Activated naive CD8-positive, alpha-beta T cell treated with anti-CD3 and anti-CD28 coated beads, Interleukin-2, amount 50 U/mL, for 24 hours (primary cell): ENCODE measurements around the gene REPS2.
"Not testable (repeated sequence)": the region's sequence is repeated elsewhere in the genome, so short reads cannot be mapped to it uniquely, and the experiment has no call there.

Source experiments
- ATAC-seq: fragments of 150-1000 bp; cut with Tn5 transposase; one replicate; pipeline ENCODE4 v1.10.0; 2021
- DNase-seq: peaks from one replicate; pipeline ENCODE4 v3.0.0; 2021
- H3K27ac Mint-ChIP-seq: one replicate; pipeline ENCODE4 v1.8.0; 2021; ENCODE audit warnings: mild to moderate bottlenecking, mixed read lengths
- H3K27me3 Mint-ChIP-seq: one replicate; pipeline ENCODE4 v1.8.0; 2021; ENCODE audit warnings: mixed read lengths
- H3K36me3 Mint-ChIP-seq: one replicate; pipeline ENCODE4 v1.8.0; 2021; ENCODE audit warnings: low read depth, mixed read lengths
- H3K4me1 Mint-ChIP-seq: one replicate; pipeline ENCODE4 v1.8.0; 2021; ENCODE audit warnings: mixed read lengths
- H3K4me3 Mint-ChIP-seq: one replicate; pipeline ENCODE4 v1.8.0; 2021; ENCODE audit warnings: mild to moderate bottlenecking, moderate library complexity, mixed read lengths
- H3K9me3 Mint-ChIP-seq: one replicate; pipeline ENCODE4 v1.8.0; 2021; ENCODE audit warnings: mixed read lengths

REPS2 gene

GRCh38 chrX:16934185-16934584 lies 12.3 kb upstream of the REPS2 start:
- no peaks in the 10 kb centered on the region for H3K36me3 Mint-ChIP-seq
- H3K27me3 Mint-ChIP-seq = no peaks in the 10 kb centered on the region
- no peak overlapping the region for H3K27ac Mint-ChIP-seq
- ATAC-seq = no peak
- DNase-seq = no peak
- peaks cover 7% of the 10 kb centered on the region for H3K4me1 Mint-ChIP-seq
- no peaks in the 10 kb centered on the region for H3K9me3 Mint-ChIP-seq
- no peak overlapping the region for H3K4me3 Mint-ChIP-seq

GRCh38 chrX:16946971-16947562 lies 609 bp downstream of the REPS2 start:
- Mint-ChIP-seq H3K4me3 (peak overlapping the region; percentile 73), H3K36me3 (no peaks in the 10 kb centered on the region), H3K27ac (no peak overlapping the region), H3K27me3 (peaks cover 4% of the 10 kb centered on the region), H3K4me1 (peaks cover 3% of the 10 kb centered on the region), H3K9me3 (no peaks in the 10 kb centered on the region)
- DNase-seq (peak; percentile 1), ATAC-seq (no peak)

- peaks cover 4% of the 10 kb centered on the region for H3K27me3 Mint-ChIP-seq
- no peak overlapping the region for H3K4me3 Mint-ChIP-seq
- no peak overlapping the region for H3K27ac Mint-ChIP-seq
- no peaks in the 10 kb centered on the region for H3K36me3 Mint-ChIP-seq
- ATAC-seq (no peak), DNase-seq (no peak)
- H3K9me3 Mint-ChIP-seq = no peaks in the 10 kb centered on the region
- peaks cover 3% of the 10 kb centered on the region for H3K4me1 Mint-ChIP-seq
These were observed 4.0 kb downstream of the REPS2 start for GRCh38 chrX:16950423-16950822.

GRCh38 chrX:16953606-16954211 lies 7.3 kb downstream of the REPS2 start:
- no peaks in the 10 kb centered on the region for H3K9me3 Mint-ChIP-seq
- H3K27ac Mint-ChIP-seq = no peak overlapping the region
- H3K4me1 Mint-ChIP-seq = no peaks in the 10 kb centered on the region
- ATAC-seq (no peak), DNase-seq (no peak)
- H3K4me3 Mint-ChIP-seq = no peak overlapping the region
- H3K36me3 Mint-ChIP-seq = no peaks in the 10 kb centered on the region
- peaks cover 4% of the 10 kb centered on the region for H3K27me3 Mint-ChIP-seq

- DNase-seq (no peak), ATAC-seq (no peak)
- Mint-ChIP-seq H3K4me1 (no peaks in the 10 kb centered on the region), H3K27ac (no peak overlapping the region), H3K36me3 (no peaks in the 10 kb centered on the region), H3K27me3 (no peaks in the 10 kb centered on the region), H3K4me3 (no peak overlapping the region), H3K9me3 (no peaks in the 10 kb centered on the region)
These were observed 11.3 kb downstream of the REPS2 start for GRCh38 chrX:16957751-16958150.

GRCh38 chrX:16958356-16958755 lies 11.9 kb downstream of the REPS2 start:
- no peaks in the 10 kb centered on the region for H3K36me3 Mint-ChIP-seq
- H3K27me3 Mint-ChIP-seq = no peaks in the 10 kb centered on the region
- no peak for ATAC-seq
- H3K9me3 Mint-ChIP-seq = no peaks in the 10 kb centered on the region
- H3K4me1 Mint-ChIP-seq = no peaks in the 10 kb centered on the region
- no peak for DNase-seq
- no peak overlapping the region for H3K4me3 Mint-ChIP-seq
- H3K27ac Mint-ChIP-seq = no peak overlapping the region

- not testable (repeated sequence) for H3K4me1 Mint-ChIP-seq, H3K36me3 Mint-ChIP-seq, DNase-seq, H3K9me3 Mint-ChIP-seq, H3K27me3 Mint-ChIP-seq, ATAC-seq, H3K4me3 Mint-ChIP-seq, H3K27ac Mint-ChIP-seq
These were observed 16.2 kb downstream of the REPS2 start for GRCh38 chrX:16962661-16963060.

GRCh38 chrX:16963216-16963615 lies 16.8 kb downstream of the REPS2 start:
- H3K36me3 Mint-ChIP-seq = no peaks in the 10 kb centered on the region
- no peak for ATAC-seq
- H3K4me1 Mint-ChIP-seq = no peaks in the 10 kb centered on the region
- H3K9me3 Mint-ChIP-seq = no peaks in the 10 kb centered on the region
- H3K27me3 Mint-ChIP-seq = no peaks in the 10 kb centered on the region
- H3K4me3 Mint-ChIP-seq = no peak overlapping the region
- no peak for DNase-seq
- H3K27ac Mint-ChIP-seq = no peak overlapping the region

- not testable (repeated sequence) for H3K36me3 Mint-ChIP-seq, H3K4me3 Mint-ChIP-seq, H3K27ac Mint-ChIP-seq, H3K9me3 Mint-ChIP-seq, DNase-seq, H3K4me1 Mint-ChIP-seq, ATAC-seq, H3K27me3 Mint-ChIP-seq
These were observed 18.5 kb downstream of the REPS2 start for GRCh38 chrX:16964976-16965375.

- Mint-ChIP-seq H3K27me3 (peaks cover 2% of the 10 kb centered on the region), H3K4me3 (no peak overlapping the region), H3K9me3 (peaks cover 4% of the 10 kb centered on the region), H3K27ac (no peak overlapping the region), H3K36me3 (no peaks in the 10 kb centered on the region), H3K4me1 (peaks cover 11% of the 10 kb centered on the region)
- no peak for DNase-seq
- no peak for ATAC-seq
These were observed 20.4 kb downstream of the REPS2 start for GRCh38 chrX:16966752-16967448.

GRCh38 chrX:16968753-16969152 lies 22.3 kb downstream of the REPS2 start:
- H3K27ac Mint-ChIP-seq, H3K9me3 Mint-ChIP-seq, H3K27me3 Mint-ChIP-seq, ATAC-seq, H3K36me3 Mint-ChIP-seq, H3K4me3 Mint-ChIP-seq, DNase-seq: not testable (repeated sequence)
- peaks cover 11% of the 10 kb centered on the region for H3K4me1 Mint-ChIP-seq

- ATAC-seq = peak; percentile 78
- Mint-ChIP-seq H3K27me3 (peaks cover 3% of the 10 kb centered on the region), H3K4me3 (no peak overlapping the region), H3K36me3 (no peaks in the 10 kb centered on the region), H3K9me3 (peaks cover 4% of the 10 kb centered on the region), H3K27ac (no peak overlapping the region), H3K4me1 (peaks cover 15% of the 10 kb centered on the region)
- no peak for DNase-seq
These were observed 24.5 kb downstream of the REPS2 start for GRCh38 chrX:16970977-16971376.

GRCh38 chrX:16971694-16972093 lies 25.2 kb downstream of the REPS2 start:
- ATAC-seq = no peak
- H3K36me3 Mint-ChIP-seq = no peaks in the 10 kb centered on the region
- H3K4me1 Mint-ChIP-seq = peaks cover 15% of the 10 kb centered on the region
- no peak for DNase-seq
- no peak overlapping the region for H3K27ac Mint-ChIP-seq
- H3K27me3 Mint-ChIP-seq = peaks cover 3% of the 10 kb centered on the region
- H3K9me3 Mint-ChIP-seq = peaks cover 4% of the 10 kb centered on the region
- no peak overlapping the region for H3K4me3 Mint-ChIP-seq

GRCh38 chrX:16975233-16975632 lies 28.8 kb downstream of the REPS2 start:
- no peaks in the 10 kb centered on the region for H3K36me3 Mint-ChIP-seq
- H3K27ac Mint-ChIP-seq = no peak overlapping the region
- DNase-seq = no peak
- peaks cover 4% of the 10 kb centered on the region for H3K9me3 Mint-ChIP-seq
- peaks cover 3% of the 10 kb centered on the region for H3K27me3 Mint-ChIP-seq
- peaks cover 15% of the 10 kb centered on the region for H3K4me1 Mint-ChIP-seq
- no peak overlapping the region for H3K4me3 Mint-ChIP-seq
- no peak for ATAC-seq

- ATAC-seq (no peak), DNase-seq (no peak)
- H3K36me3 Mint-ChIP-seq = no peaks in the 10 kb centered on the region
- no peak overlapping the region for H3K27ac Mint-ChIP-seq
- H3K4me1 Mint-ChIP-seq = peaks cover 4% of the 10 kb centered on the region
- H3K9me3 Mint-ChIP-seq = no peaks in the 10 kb centered on the region
- no peaks in the 10 kb centered on the region for H3K27me3 Mint-ChIP-seq
- H3K4me3 Mint-ChIP-seq = no peak overlapping the region
These were observed 31.3 kb downstream of the REPS2 start for GRCh38 chrX:16977771-16978170.
